K562 (cell line): ENCODE results near the gene ENTPD6. TPM values are rescaled to one million over a fixed set of nuclear protein-coding genes. Genes with fewer than 3 reads are reported as not detected.
A peak's percentile ranks its signal among the peaks of the same experiment; 100 is the strongest.

ENCODE experiments used
- HDAC1 ChIP-seq, 2 experiments: fragments of 450-650 bp; IDR thresholded peaks; 2 replicates each; pipeline ENCODE4 v1.6.1; 2016 to 2017; ENCODE audit warnings: inconsistent platforms in 1 of 2, mild to moderate bottlenecking in 1 of 2, moderate library complexity in 1 of 2
- JUND ChIP-seq, 2 experiments: IDR thresholded peaks; 2 replicates in 1 of 2; 3 replicates in 1 of 2; pipeline ENCODE4 v1.6.1; 2011; ENCODE audit warnings: borderline replicate concordance in 2 of 2, low read depth in 2 of 2, low read length in 2 of 2, improper control_type of control experiment in 1 of 2, missing biosample characterization in 1 of 2, missing genetic modification characterization in 1 of 2, missing genetic modification reagents in 1 of 2
- MLLT1 ChIP-seq, 2 experiments: fragments of 450-650 bp; IDR thresholded peaks; 2 replicates each; pipeline ENCODE4 v1.6.1; 2016
- TEAD1 ChIP-seq, 2 experiments: fragments of 450-650 bp in 1 of 2; sonication (generic) in 1 of 2; formaldehyde crosslinking; IDR thresholded peaks; 2 replicates each; pipeline versions ENCODE4 v1.4.0 to v1.8.0; 2020 to 2022; ENCODE audit warnings: mild to moderate bottlenecking in 2 of 2, missing genetic modification reagents in 1 of 2
- ZFP36 ChIP-seq: fragments of 150-350 bp; IDR thresholded peaks from 2 replicates; pipeline ENCODE4 v1.6.1; 2018; ENCODE audit warnings: low read length, low read depth; ENCODE audit not compliant: partially characterized antibody
- ZNF324 ChIP-seq: fragments of 250-450 bp; sonication (Bioruptor Pico); IDR thresholded peaks from 2 replicates; pipeline ENCODE4 v1.4.0; 2020; ENCODE audit warnings: mild to moderate bottlenecking
- ZNF717 ChIP-seq: fragments of 250-450 bp; sonication (Bioruptor Pico); IDR thresholded peaks from 2 replicates; pipeline ENCODE4 v1.5.0; 2021
- polyA plus RNA-seq, 8 experiments: library from polyadenylated mRNA; depleted of rRNA in 4 of 8; stranded (reverse) in 5 of 8; unstranded in 3 of 8; fragments of >200 nt; fragmentation: Nextera tagmentation in 2 of 8; fragmentation: Illumina TruSeq in 1 of 8; extraction: Ambion mirVana in 2 of 8; extraction: Trizol in 1 of 8; gene quantifications; 2 replicates each; pipeline versions ENCODE4 v1.2.1 to v1.2.3, GENCODE V29; 2011 to 2014; ENCODE audit warnings: inconsistent platforms in 1 of 8, missing spikeins in 1 of 8
- total RNA-seq, 7 experiments: library from RNA; depleted of rRNA in 6 of 7; stranded (reverse); fragments of >200 nt in 6 of 7; fragmentation: Illumina TruSeq in 2 of 7; extraction: Trizol in 2 of 7; gene quantifications; 2 replicates each; pipeline versions ENCODE4 v1.2.1 to v1.2.3, GENCODE V29; 2011 to 2021; ENCODE audit warnings: low replicate concordance in 1 of 7
- TF ChIP-seq, protein P1 (sequence below): fragments of 450-650 bp; IDR thresholded peaks from 2 replicates; pipeline ENCODE4 v1.6.1; 2016; ENCODE audit warnings: mild to moderate bottlenecking, moderate library complexity
- TF ChIP-seq, protein P2 (sequence below): IDR thresholded peaks from 2 replicates; pipeline ENCODE4 v1.6.1; 2012; ENCODE audit warnings: low read depth, low read length, improper control_type of control experiment, borderline replicate concordance
- TF ChIP-seq, protein P3 (sequence below), 2 experiments: fragments of 450-650 bp in 1 of 2; sonication (generic) in 1 of 2; formaldehyde crosslinking in 1 of 2; IDR thresholded peaks in 1 of 2; conservative IDR thresholded peaks in 1 of 2; 2 replicates each; pipeline versions ENCODE4 v1.6.1 to v1.8.1; 2016 to 2023; ENCODE audit warnings: mild to moderate bottlenecking in 2 of 2, moderate library complexity in 2 of 2, inconsistent platforms in 1 of 2, missing genetic modification reagents in 1 of 2

Gene ENTPD6
- total and polyA plus RNA-seq, 9 of the 15 experiments (the other 6 are each of a cell fraction or from before 2014, with no cell fraction given) = 0.82 to 36.8 (median 22.4) TPM

- TF ChIP-seq, protein P1, sequence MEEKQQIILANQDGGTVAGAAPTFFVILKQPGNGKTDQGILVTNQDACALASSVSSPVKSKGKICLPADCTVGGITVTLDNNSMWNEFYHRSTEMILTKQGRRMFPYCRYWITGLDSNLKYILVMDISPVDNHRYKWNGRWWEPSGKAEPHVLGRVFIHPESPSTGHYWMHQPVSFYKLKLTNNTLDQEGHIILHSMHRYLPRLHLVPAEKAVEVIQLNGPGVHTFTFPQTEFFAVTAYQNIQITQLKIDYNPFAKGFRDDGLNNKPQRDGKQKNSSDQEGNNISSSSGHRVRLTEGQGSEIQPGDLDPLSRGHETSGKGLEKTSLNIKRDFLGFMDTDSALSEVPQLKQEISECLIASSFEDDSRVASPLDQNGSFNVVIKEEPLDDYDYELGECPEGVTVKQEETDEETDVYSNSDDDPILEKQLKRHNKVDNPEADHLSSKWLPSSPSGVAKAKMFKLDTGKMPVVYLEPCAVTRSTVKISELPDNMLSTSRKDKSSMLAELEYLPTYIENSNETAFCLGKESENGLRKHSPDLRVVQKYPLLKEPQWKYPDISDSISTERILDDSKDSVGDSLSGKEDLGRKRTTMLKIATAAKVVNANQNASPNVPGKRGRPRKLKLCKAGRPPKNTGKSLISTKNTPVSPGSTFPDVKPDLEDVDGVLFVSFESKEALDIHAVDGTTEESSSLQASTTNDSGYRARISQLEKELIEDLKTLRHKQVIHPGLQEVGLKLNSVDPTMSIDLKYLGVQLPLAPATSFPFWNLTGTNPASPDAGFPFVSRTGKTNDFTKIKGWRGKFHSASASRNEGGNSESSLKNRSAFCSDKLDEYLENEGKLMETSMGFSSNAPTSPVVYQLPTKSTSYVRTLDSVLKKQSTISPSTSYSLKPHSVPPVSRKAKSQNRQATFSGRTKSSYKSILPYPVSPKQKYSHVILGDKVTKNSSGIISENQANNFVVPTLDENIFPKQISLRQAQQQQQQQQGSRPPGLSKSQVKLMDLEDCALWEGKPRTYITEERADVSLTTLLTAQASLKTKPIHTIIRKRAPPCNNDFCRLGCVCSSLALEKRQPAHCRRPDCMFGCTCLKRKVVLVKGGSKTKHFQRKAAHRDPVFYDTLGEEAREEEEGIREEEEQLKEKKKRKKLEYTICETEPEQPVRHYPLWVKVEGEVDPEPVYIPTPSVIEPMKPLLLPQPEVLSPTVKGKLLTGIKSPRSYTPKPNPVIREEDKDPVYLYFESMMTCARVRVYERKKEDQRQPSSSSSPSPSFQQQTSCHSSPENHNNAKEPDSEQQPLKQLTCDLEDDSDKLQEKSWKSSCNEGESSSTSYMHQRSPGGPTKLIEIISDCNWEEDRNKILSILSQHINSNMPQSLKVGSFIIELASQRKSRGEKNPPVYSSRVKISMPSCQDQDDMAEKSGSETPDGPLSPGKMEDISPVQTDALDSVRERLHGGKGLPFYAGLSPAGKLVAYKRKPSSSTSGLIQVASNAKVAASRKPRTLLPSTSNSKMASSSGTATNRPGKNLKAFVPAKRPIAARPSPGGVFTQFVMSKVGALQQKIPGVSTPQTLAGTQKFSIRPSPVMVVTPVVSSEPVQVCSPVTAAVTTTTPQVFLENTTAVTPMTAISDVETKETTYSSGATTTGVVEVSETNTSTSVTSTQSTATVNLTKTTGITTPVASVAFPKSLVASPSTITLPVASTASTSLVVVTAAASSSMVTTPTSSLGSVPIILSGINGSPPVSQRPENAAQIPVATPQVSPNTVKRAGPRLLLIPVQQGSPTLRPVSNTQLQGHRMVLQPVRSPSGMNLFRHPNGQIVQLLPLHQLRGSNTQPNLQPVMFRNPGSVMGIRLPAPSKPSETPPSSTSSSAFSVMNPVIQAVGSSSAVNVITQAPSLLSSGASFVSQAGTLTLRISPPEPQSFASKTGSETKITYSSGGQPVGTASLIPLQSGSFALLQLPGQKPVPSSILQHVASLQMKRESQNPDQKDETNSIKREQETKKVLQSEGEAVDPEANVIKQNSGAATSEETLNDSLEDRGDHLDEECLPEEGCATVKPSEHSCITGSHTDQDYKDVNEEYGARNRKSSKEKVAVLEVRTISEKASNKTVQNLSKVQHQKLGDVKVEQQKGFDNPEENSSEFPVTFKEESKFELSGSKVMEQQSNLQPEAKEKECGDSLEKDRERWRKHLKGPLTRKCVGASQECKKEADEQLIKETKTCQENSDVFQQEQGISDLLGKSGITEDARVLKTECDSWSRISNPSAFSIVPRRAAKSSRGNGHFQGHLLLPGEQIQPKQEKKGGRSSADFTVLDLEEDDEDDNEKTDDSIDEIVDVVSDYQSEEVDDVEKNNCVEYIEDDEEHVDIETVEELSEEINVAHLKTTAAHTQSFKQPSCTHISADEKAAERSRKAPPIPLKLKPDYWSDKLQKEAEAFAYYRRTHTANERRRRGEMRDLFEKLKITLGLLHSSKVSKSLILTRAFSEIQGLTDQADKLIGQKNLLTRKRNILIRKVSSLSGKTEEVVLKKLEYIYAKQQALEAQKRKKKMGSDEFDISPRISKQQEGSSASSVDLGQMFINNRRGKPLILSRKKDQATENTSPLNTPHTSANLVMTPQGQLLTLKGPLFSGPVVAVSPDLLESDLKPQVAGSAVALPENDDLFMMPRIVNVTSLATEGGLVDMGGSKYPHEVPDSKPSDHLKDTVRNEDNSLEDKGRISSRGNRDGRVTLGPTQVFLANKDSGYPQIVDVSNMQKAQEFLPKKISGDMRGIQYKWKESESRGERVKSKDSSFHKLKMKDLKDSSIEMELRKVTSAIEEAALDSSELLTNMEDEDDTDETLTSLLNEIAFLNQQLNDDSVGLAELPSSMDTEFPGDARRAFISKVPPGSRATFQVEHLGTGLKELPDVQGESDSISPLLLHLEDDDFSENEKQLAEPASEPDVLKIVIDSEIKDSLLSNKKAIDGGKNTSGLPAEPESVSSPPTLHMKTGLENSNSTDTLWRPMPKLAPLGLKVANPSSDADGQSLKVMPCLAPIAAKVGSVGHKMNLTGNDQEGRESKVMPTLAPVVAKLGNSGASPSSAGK = peak; percentile 33; the same call in 1 of the 2 replicates
- TF ChIP-seq, protein P2, sequence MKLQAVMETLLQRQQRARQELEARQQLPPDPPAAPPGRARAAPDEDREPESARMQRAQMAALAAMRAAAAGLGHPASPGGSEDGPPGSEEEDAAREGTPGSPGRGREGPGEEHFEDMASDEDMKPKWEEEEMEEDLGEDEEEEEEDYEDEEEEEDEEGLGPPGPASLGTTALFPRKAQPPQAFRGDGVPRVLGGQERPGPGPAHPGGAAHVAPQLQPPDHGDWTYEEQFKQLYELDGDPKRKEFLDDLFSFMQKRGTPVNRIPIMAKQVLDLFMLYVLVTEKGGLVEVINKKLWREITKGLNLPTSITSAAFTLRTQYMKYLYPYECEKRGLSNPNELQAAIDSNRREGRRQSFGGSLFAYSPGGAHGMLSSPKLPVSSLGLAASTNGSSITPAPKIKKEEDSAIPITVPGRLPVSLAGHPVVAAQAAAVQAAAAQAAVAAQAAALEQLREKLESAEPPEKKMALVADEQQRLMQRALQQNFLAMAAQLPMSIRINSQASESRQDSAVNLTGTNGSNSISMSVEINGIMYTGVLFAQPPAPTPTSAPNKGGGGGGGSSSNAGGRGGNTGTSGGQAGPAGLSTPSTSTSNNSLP = no peak
- TF ChIP-seq MLLT1 (IDR thresholded peaks at IDR 0.05) (no peak), JUND (IDR thresholded peaks at IDR 0.05; ENCODE audit: borderline replicate concordance, low read depth, low read length) (no peak), JUND (tag; IDR thresholded peaks at IDR 0.05; ENCODE audit: borderline replicate concordance, low read depth, low read length) (peak; percentile 60; the same call in 1 of the 3 replicates), ZNF717 (no peak), HDAC1 (IDR thresholded peaks at IDR 0.05) (no peak), TEAD1 (CRISPR knock-in tag; IDR thresholded peaks at IDR 0.05) (no peak), ZNF324 (CRISPR knock-in tag) (no peak), ZFP36 (peak; percentile 30)
- TF ChIP-seq, protein P3, sequence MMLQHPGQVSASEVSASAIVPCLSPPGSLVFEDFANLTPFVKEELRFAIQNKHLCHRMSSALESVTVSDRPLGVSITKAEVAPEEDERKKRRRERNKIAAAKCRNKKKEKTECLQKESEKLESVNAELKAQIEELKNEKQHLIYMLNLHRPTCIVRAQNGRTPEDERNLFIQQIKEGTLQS (IDR thresholded peaks at IDR 0.05) = peak; percentile 77
- TF ChIP-seq, protein P3 (CRISPR knock-in tag; conservative IDR thresholded peaks at IDR 0.05) = no peak
These were observed 31.9 kb downstream of the ENTPD6 start (continued) for GRCh38 chr20:25227317-25227831.
